IPS-20b (cell line): Measurements from ENCODE around the gene DUSP16.
"Not testable (repeated sequence)": the region's sequence is repeated elsewhere in the genome, so short reads cannot be mapped to it uniquely, and the experiment has no call there.

Experiments
- H3K27ac ChIP-seq: one replicate; pipeline ENCODE4 v1.5.1; 2013; ENCODE audit warnings: low read length
- H3K27me3 ChIP-seq: 2 replicates; pipeline ENCODE4 v1.6.1; 2013; ENCODE audit warnings: mild to moderate bottlenecking, low read length, inconsistent platforms; ENCODE audit not compliant: insufficient read depth
- H3K36me3 ChIP-seq: 2 replicates; pipeline ENCODE4 v1.6.1; 2013; ENCODE audit warnings: low read depth, mild to moderate bottlenecking, inconsistent platforms, low read length, moderate library complexity; ENCODE audit not compliant: insufficient read depth
- H3K4me1 ChIP-seq: 2 replicates; pipeline ENCODE4 v1.6.1; 2013; ENCODE audit warnings: mild to moderate bottlenecking, control low read depth, inconsistent platforms, low read length, moderate library complexity; ENCODE audit not compliant: insufficient read depth
- H3K4me3 ChIP-seq: 2 replicates; pipeline ENCODE4 v1.5.1; 2013; ENCODE audit warnings: mild to moderate bottlenecking, low read length, inconsistent platforms
- H3K9ac ChIP-seq: 2 replicates; pipeline ENCODE4 v1.6.1; 2013; ENCODE audit warnings: low read depth, mild to moderate bottlenecking, inconsistent platforms, low read length, moderate library complexity
- H3K9me3 ChIP-seq: 2 replicates; pipeline ENCODE4 v1.6.1; 2013; ENCODE audit warnings: mild to moderate bottlenecking, low read depth, low read length, inconsistent platforms; ENCODE audit not compliant: insufficient read depth

The DUSP16 gene

GRCh38 chr12:12502815-12503151 lies 59.9 kb downstream of the DUSP16 start:
- peaks cover 17% of the 10 kb centered on the region; the same call in 1 of the 2 replicates for H3K4me1 ChIP-seq
- H3K9me3 ChIP-seq = no peaks in the 10 kb centered on the region
- no peak overlapping the region for H3K27ac ChIP-seq
- H3K4me3 ChIP-seq = no peak overlapping the region
- H3K27me3 ChIP-seq = no peaks in the 10 kb centered on the region
- no peak overlapping the region for H3K9ac ChIP-seq
- H3K36me3 ChIP-seq = peaks cover 23% of the 10 kb centered on the region; the same call in 1 of the 2 replicates

- peaks cover 15% of the 10 kb centered on the region; the same call in 1 of the 2 replicates for H3K4me1 ChIP-seq
- not testable (repeated sequence) for H3K27me3 ChIP-seq, H3K9me3 ChIP-seq, H3K4me3 ChIP-seq, H3K9ac ChIP-seq, H3K27ac ChIP-seq
- H3K36me3 ChIP-seq = peaks cover 23% of the 10 kb centered on the region; the same call in 1 of the 2 replicates
These were observed 60.4 kb downstream of the DUSP16 start for GRCh38 chr12:12502130-12502814.

GRCh38 chr12:12501121-12501520 lies 61.5 kb downstream of the DUSP16 start:
- H3K4me3 ChIP-seq = no peak overlapping the region
- H3K27me3 ChIP-seq = no peaks in the 10 kb centered on the region
- no peaks in the 10 kb centered on the region for H3K9me3 ChIP-seq
- no peak overlapping the region for H3K9ac ChIP-seq
- H3K36me3 ChIP-seq = peaks cover 28% of the 10 kb centered on the region; the same call in 1 of the 2 replicates
- H3K27ac ChIP-seq = no peak overlapping the region
- H3K4me1 ChIP-seq = peaks cover 11% of the 10 kb centered on the region; the same call in 1 of the 2 replicates

GRCh38 chr12:12499909-12500604 lies 62.6 kb downstream of the DUSP16 start:
- Histone ChIP-seq H3K9ac (no peak overlapping the region; the same call in 1 of the 2 replicates), H3K4me3 (no peak overlapping the region), H3K36me3 (peaks cover 35% of the 10 kb centered on the region; the same call in 1 of the 2 replicates), H3K9me3 (no peaks in the 10 kb centered on the region), H3K27ac (no peak overlapping the region), H3K4me1 (peaks cover 10% of the 10 kb centered on the region), H3K27me3 (no peaks in the 10 kb centered on the region)

GRCh38 chr12:12498210-12498609 lies 64.5 kb downstream of the DUSP16 start:
- no peaks in the 10 kb centered on the region for H3K9me3 ChIP-seq
- no peak overlapping the region for H3K9ac ChIP-seq
- H3K4me3 ChIP-seq = no peak overlapping the region
- no peak overlapping the region for H3K27ac ChIP-seq
- peaks cover 10% of the 10 kb centered on the region for H3K4me1 ChIP-seq
- no peaks in the 10 kb centered on the region for H3K27me3 ChIP-seq
- peaks cover 42% of the 10 kb centered on the region; the same call in 1 of the 2 replicates for H3K36me3 ChIP-seq

- Histone ChIP-seq H3K27ac (no peak overlapping the region), H3K9me3 (no peaks in the 10 kb centered on the region), H3K4me3 (no peak overlapping the region), H3K36me3 (peaks cover 49% of the 10 kb centered on the region), H3K4me1 (peaks cover 10% of the 10 kb centered on the region), H3K27me3 (no peaks in the 10 kb centered on the region), H3K9ac (no peak overlapping the region)
These were observed 67.1 kb downstream of the DUSP16 start for GRCh38 chr12:12495536-12495935.

GRCh38 chr12:12492547-12492946 lies 70.1 kb downstream of the DUSP16 start:
- Histone ChIP-seq H3K9ac (no peak overlapping the region), H3K4me3 (no peak overlapping the region), H3K27ac (no peak overlapping the region), H3K36me3 (peaks cover 49% of the 10 kb centered on the region), H3K4me1 (peaks cover 10% of the 10 kb centered on the region), H3K27me3 (no peaks in the 10 kb centered on the region), H3K9me3 (no peaks in the 10 kb centered on the region)

GRCh38 chr12:12491606-12492005 lies 71.1 kb downstream of the DUSP16 start:
- H3K9me3 ChIP-seq = no peaks in the 10 kb centered on the region
- no peak overlapping the region for H3K9ac ChIP-seq
- peaks cover 55% of the 10 kb centered on the region for H3K36me3 ChIP-seq
- no peak overlapping the region for H3K4me3 ChIP-seq
- H3K27ac ChIP-seq = no peak overlapping the region
- peaks cover 7% of the 10 kb centered on the region for H3K4me1 ChIP-seq
- no peaks in the 10 kb centered on the region for H3K27me3 ChIP-seq

GRCh38 chr12:12488823-12489550 lies 73.7 kb downstream of the DUSP16 start:
- Histone ChIP-seq H3K4me1 (no peaks in the 10 kb centered on the region), H3K36me3 (peaks cover 50% of the 10 kb centered on the region), H3K9ac (no peak overlapping the region), H3K9me3 (no peaks in the 10 kb centered on the region), H3K4me3 (no peak overlapping the region), H3K27ac (no peak overlapping the region), H3K27me3 (no peaks in the 10 kb centered on the region)

GRCh38 chr12:12488296-12488695 lies 74.4 kb downstream of the DUSP16 start:
- peaks cover 54% of the 10 kb centered on the region for H3K36me3 ChIP-seq
- no peak overlapping the region for H3K27ac ChIP-seq
- no peaks in the 10 kb centered on the region for H3K27me3 ChIP-seq
- H3K9me3 ChIP-seq = no peaks in the 10 kb centered on the region
- H3K4me1 ChIP-seq = no peaks in the 10 kb centered on the region
- H3K9ac ChIP-seq = no peak overlapping the region
- H3K4me3 ChIP-seq = no peak overlapping the region

GRCh38 chr12:12487490-12487889 lies 75.2 kb downstream of the DUSP16 start:
- Histone ChIP-seq H3K9me3 (no peaks in the 10 kb centered on the region), H3K9ac (no peak overlapping the region), H3K4me3 (no peak overlapping the region), H3K36me3 (peaks cover 59% of the 10 kb centered on the region), H3K27ac (no peak overlapping the region), H3K4me1 (no peaks in the 10 kb centered on the region), H3K27me3 (no peaks in the 10 kb centered on the region)
